OCI-LY7 (cell line): ENCODE measurements around the gene DENND1A. TPM values are rescaled to one million over a fixed set of nuclear protein-coding genes. Genes with fewer than 3 reads are reported as not detected.

ENCODE experiments used
- BruUV-seq: library from RNA; stranded (reverse); fragments of 400-500 nt; replicated peaks from 2 replicates; lab custom pipeline; 2021; lab: Mats Ljungman, UMichigan
- CTCF ChIA-PET: fragments of 300-600 bp; sonication (Branson Sonifier 250); formaldehyde crosslinking; loops from one replicate; lab custom pipeline; 2022; ENCODE audit warnings: antibody characterized with exemption; ENCODE audit not compliant: unreplicated experiment; lab: Charles Lee
- POLR2A ChIA-PET: fragments of 300-600 bp; sonication (Branson Sonifier 250); formaldehyde crosslinking; loops from one replicate; lab custom pipeline; 2022; ENCODE audit warnings: antibody characterized with exemption; lab: Charles Lee
- DNase-seq: peaks from one replicate; pipeline ENCODE4 v3.0.0-alpha.2; 2015; ENCODE audit warnings: low spot score
- H2AFZ ChIP-seq: fragments of 200-600 bp; sonication (generic), shearing (Covaris generic); 2 replicates; pipeline ENCODE4 v1.6.1; 2014; ENCODE audit warnings: mild to moderate bottlenecking, antibody characterized with exemption, low read length, moderate library complexity
- H3K27ac ChIP-seq: fragments of 200-600 bp; sonication (generic); 2 replicates; pipeline ENCODE4 v1.5.1; 2014; ENCODE audit warnings: mixed run types, low read depth, mild to moderate bottlenecking, moderate library complexity, low read length, inconsistent platforms; ENCODE audit not compliant: poor library complexity, severe bottlenecking
- H3K36me3 ChIP-seq: fragments of 200-600 bp; sonication (generic); 2 replicates; pipeline ENCODE4 v1.6.1; 2014; ENCODE audit warnings: mild to moderate bottlenecking, antibody characterized with exemption, low read length, moderate library complexity, mixed read lengths; ENCODE audit not compliant: insufficient read depth
- H3K4me1 ChIP-seq: fragments of 200-600 bp; sonication (generic); 2 replicates; pipeline ENCODE4 v1.5.1; 2014; ENCODE audit warnings: mild to moderate bottlenecking, low read length; ENCODE audit not compliant: insufficient read depth, poor library complexity, severe bottlenecking
- H3K4me2 ChIP-seq: fragments of 200-600 bp; sonication (generic); 2 replicates; pipeline ENCODE4 v1.6.1; 2014; ENCODE audit warnings: mild to moderate bottlenecking, low read length
- H3K4me3 ChIP-seq: fragments of 200-600 bp; sonication (generic); 2 replicates; pipeline ENCODE4 v1.5.1; 2014; ENCODE audit warnings: mild to moderate bottlenecking, low read depth, low read length; ENCODE audit not compliant: poor library complexity, severe bottlenecking
- H3K79me2 ChIP-seq: fragments of 200-600 bp; sonication (generic); 2 replicates; pipeline ENCODE4 v1.6.1; 2016; ENCODE audit warnings: low read depth, mild to moderate bottlenecking, low read length, moderate library complexity, mixed read lengths; ENCODE audit not compliant: insufficient read depth
- H3K9me2 ChIP-seq: fragments of 200-600 bp; sonication (generic); 2 replicates; pipeline ENCODE4 v1.6.1; 2016; ENCODE audit warnings: mild to moderate bottlenecking, low read length, mixed read lengths; ENCODE audit not compliant: insufficient read depth
- H3K9me3 ChIP-seq: fragments of 200-600 bp; sonication (generic); 2 replicates; pipeline ENCODE4 v1.6.1; 2014; ENCODE audit warnings: mild to moderate bottlenecking, mixed run types, low read length, mixed read lengths
- H4K20me1 ChIP-seq: fragments of 200-600 bp; sonication (generic); 2 replicates; pipeline ENCODE4 v1.6.1; 2014; ENCODE audit warnings: mild to moderate bottlenecking, antibody characterized with exemption, low read length, moderate library complexity, mixed read lengths; ENCODE audit not compliant: insufficient read depth
- CTCF ChIP-seq: fragments of 200-600 bp; sonication (generic); conservative IDR thresholded peaks from 2 replicates; pipeline ENCODE4 v1.5.1; 2014; ENCODE audit warnings: mild to moderate bottlenecking, antibody characterized with exemption, low read length, moderate library complexity, mixed read lengths
- EZH2phosphoT487 ChIP-seq: fragments of 200-600 bp; sonication (generic); IDR thresholded peaks from 2 replicates; pipeline ENCODE4 v1.6.1; 2018; ENCODE audit warnings: low read depth, borderline replicate concordance, mild to moderate bottlenecking, mixed run types, antibody characterized with exemption, low read length, moderate library complexity, mixed read lengths
- intact Hi-C: fragments of 100-400 bp; cut with micrococcal nuclease; formaldehyde crosslinking; loops from one replicate; pipeline ENCODE4 v1.10.0; 2022; ENCODE audit not compliant: unreplicated experiment
- total RNA-seq, 2 experiments: library from RNA; depleted of rRNA in 1 of 2; stranded (reverse); fragments of >200 nt in 1 of 2; shearing (Covaris generic) in 1 of 2; gene quantifications; 2 replicates each; pipeline ENCODE4 v1.2.3, GENCODE V29; 2014 to 2022

The DENND1A gene
- total RNA-seq, 2 experiments from 2014 or later, result 17.9 to 36.3 TPM

GRCh38 chr9:123465304-123465703 lies 464.6 kb downstream of the DENND1A start:
- no peak for DNase-seq
- intact Hi-C loops, result no loop called here
- Histone ChIP-seq H3K4me2 (no peak overlapping the region), H3K36me3 (no peaks in the 10 kb centered on the region), H3K4me3 (no peak overlapping the region), H3K79me2 (no peaks in the 10 kb centered on the region), H3K9me2 (no peaks in the 10 kb centered on the region), H3K9me3 (no peaks in the 10 kb centered on the region), H3K27ac (no peak overlapping the region), H2AFZ (no peak overlapping the region), H4K20me1 (no peaks in the 10 kb centered on the region), H3K4me1 (no peaks in the 10 kb centered on the region)
- TF ChIP-seq CTCF (no peak), EZH2phosphoT487 (no peak)
- POLR2A ChIA-PET, result interaction anchor here (0.6 to 0.9 kb wide), 3 partner anchors 199 to 834 kb away, joined by 3 to 5 read pairs (median 5); no protein-coding TSS in a partner anchor
- no TSS peak for BruUV-seq
- CTCF ChIA-PET, result no interaction called here

GRCh38 chr9:123460091-123460490 lies 469.8 kb downstream of the DENND1A start:
- H2AFZ ChIP-seq, result no peak overlapping the region
- no TSS peak for BruUV-seq
- no peaks in the 10 kb centered on the region for H3K79me2 ChIP-seq
- H3K36me3 ChIP-seq, result no peaks in the 10 kb centered on the region
- H3K4me2 ChIP-seq, result no peak overlapping the region
- ChIA-PET CTCF (no interaction called here), POLR2A (interaction anchor here (0.6 to 1.9 kb wide), 9 partner anchors 11 to 1464 kb away, joined by 3 to 8 read pairs (median 4); no protein-coding TSS in a partner anchor)
- intact Hi-C loops, result no loop called here
- TF ChIP-seq EZH2phosphoT487 (no peak), CTCF (no peak)
- H3K4me3 ChIP-seq, result no peak overlapping the region
- no peaks in the 10 kb centered on the region for H3K9me3 ChIP-seq
- DNase-seq, result no peak
- no peaks in the 10 kb centered on the region for H4K20me1 ChIP-seq
- H3K9me2 ChIP-seq, result no peaks in the 10 kb centered on the region
- no peak overlapping the region for H3K27ac ChIP-seq
- no peaks in the 10 kb centered on the region for H3K4me1 ChIP-seq

GRCh38 chr9:123457583-123457982 lies 472.3 kb downstream of the DENND1A start:
- TF ChIP-seq CTCF, result no peak
- no peak for TF ChIP-seq EZH2phosphoT487
- Histone ChIP-seq H3K4me3 (no peak overlapping the region), H3K9me2 (no peaks in the 10 kb centered on the region), H3K79me2 (no peaks in the 10 kb centered on the region), H4K20me1 (no peaks in the 10 kb centered on the region), H3K27ac (no peak overlapping the region), H2AFZ (no peak overlapping the region), H3K4me1 (no peaks in the 10 kb centered on the region), H3K36me3 (no peaks in the 10 kb centered on the region), H3K9me3 (no peaks in the 10 kb centered on the region), H3K4me2 (no peak overlapping the region)
- ChIA-PET POLR2A (no interaction called here), CTCF (no interaction called here)
- DNase-seq, result no peak
- BruUV-seq, result no TSS peak
- intact Hi-C loops, result no loop called here
